Ishikawa (cell line): ENCODE data around the gene HOGA1.

Experiments
- CEBPB ChIP-seq: IDR thresholded peaks from 2 replicates; pipeline ENCODE4 v1.6.1; 2012
- CREB1 ChIP-seq: IDR thresholded peaks from 2 replicates; pipeline ENCODE4 v1.6.1; 2012; ENCODE audit warnings: low read depth
- EGR1 ChIP-seq: IDR thresholded peaks from 2 replicates; pipeline ENCODE4 v1.6.1; 2012
- EP300 ChIP-seq: IDR thresholded peaks from 2 replicates; pipeline ENCODE4 v1.6.1; 2012; ENCODE audit warnings: borderline replicate concordance
- FOXM1 ChIP-seq: IDR thresholded peaks from 2 replicates; pipeline ENCODE4 v1.6.1; 2012; ENCODE audit warnings: low read depth, borderline replicate concordance
- NFIC ChIP-seq: IDR thresholded peaks from 2 replicates; pipeline ENCODE4 v1.6.1; 2012
- RAD21 ChIP-seq: IDR thresholded peaks from 2 replicates; pipeline ENCODE4 v1.6.1; 2012; ENCODE audit warnings: low read depth
- TAF1 ChIP-seq: IDR thresholded peaks from 2 replicates; pipeline ENCODE4 v1.6.1; 2012; ENCODE audit warnings: low read depth, mild to moderate bottlenecking
- TCF12 ChIP-seq: IDR thresholded peaks from 2 replicates; pipeline ENCODE4 v1.6.1; 2012; ENCODE audit warnings: low read depth
- TEAD4 ChIP-seq: IDR thresholded peaks from 2 replicates; pipeline ENCODE4 v1.6.1; 2012
- YY1 ChIP-seq: IDR thresholded peaks from 2 replicates; pipeline ENCODE4 v1.6.1; 2012; ENCODE audit warnings: low read depth
- ZBTB7A ChIP-seq: IDR thresholded peaks from 2 replicates; pipeline ENCODE4 v1.6.1; 2012; ENCODE audit warnings: low read depth
- TF ChIP-seq, protein P1 (sequence below): IDR thresholded peaks from 2 replicates; pipeline ENCODE4 v1.6.1; 2012
- TF ChIP-seq, protein P2 (sequence below): IDR thresholded peaks from 2 replicates; pipeline ENCODE4 v1.6.1; 2012; ENCODE audit warnings: low read depth, mild to moderate bottlenecking
- TF ChIP-seq, protein P3 (sequence below): IDR thresholded peaks from 2 replicates; pipeline ENCODE4 v1.6.1; 2012

HOGA1 gene

GRCh38 chr10:97643441-97643985 lies 59.3 kb downstream of the HOGA1 start:
- TF ChIP-seq EGR1, result no peak
- no peak for TF ChIP-seq ZBTB7A
- no peak for TF ChIP-seq NFIC
- no peak for TF ChIP-seq TCF12

DNA sequence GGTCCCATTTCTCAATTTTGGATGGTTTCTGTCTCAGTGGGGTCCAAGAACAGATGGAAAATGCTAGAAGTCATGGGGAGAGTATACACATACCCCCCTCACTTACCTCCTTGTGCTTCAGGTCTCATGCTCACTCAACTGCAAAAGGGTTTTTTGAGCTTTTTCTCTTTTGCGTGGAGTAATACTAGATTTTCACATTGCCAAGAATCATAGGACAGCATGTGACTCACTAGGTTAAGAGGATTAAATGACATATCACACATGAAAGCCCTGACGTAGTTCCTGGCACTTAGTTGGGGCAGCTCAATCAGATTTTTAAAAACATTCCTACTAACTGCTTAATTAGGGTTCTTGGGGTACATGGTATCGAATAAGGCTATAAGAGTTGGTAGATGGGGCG lies 60.7 kb downstream of the HOGA1 start:
- TF ChIP-seq, protein P1, sequence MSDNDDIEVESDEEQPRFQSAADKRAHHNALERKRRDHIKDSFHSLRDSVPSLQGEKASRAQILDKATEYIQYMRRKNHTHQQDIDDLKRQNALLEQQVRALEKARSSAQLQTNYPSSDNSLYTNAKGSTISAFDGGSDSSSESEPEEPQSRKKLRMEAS, result no peak
- no peak for TF ChIP-seq RAD21
- TF ChIP-seq, protein P2, sequence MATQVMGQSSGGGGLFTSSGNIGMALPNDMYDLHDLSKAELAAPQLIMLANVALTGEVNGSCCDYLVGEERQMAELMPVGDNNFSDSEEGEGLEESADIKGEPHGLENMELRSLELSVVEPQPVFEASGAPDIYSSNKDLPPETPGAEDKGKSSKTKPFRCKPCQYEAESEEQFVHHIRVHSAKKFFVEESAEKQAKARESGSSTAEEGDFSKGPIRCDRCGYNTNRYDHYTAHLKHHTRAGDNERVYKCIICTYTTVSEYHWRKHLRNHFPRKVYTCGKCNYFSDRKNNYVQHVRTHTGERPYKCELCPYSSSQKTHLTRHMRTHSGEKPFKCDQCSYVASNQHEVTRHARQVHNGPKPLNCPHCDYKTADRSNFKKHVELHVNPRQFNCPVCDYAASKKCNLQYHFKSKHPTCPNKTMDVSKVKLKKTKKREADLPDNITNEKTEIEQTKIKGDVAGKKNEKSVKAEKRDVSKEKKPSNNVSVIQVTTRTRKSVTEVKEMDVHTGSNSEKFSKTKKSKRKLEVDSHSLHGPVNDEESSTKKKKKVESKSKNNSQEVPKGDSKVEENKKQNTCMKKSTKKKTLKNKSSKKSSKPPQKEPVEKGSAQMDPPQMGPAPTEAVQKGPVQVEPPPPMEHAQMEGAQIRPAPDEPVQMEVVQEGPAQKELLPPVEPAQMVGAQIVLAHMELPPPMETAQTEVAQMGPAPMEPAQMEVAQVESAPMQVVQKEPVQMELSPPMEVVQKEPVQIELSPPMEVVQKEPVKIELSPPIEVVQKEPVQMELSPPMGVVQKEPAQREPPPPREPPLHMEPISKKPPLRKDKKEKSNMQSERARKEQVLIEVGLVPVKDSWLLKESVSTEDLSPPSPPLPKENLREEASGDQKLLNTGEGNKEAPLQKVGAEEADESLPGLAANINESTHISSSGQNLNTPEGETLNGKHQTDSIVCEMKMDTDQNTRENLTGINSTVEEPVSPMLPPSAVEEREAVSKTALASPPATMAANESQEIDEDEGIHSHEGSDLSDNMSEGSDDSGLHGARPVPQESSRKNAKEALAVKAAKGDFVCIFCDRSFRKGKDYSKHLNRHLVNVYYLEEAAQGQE, result no peak
- TF ChIP-seq YY1, result no peak
- no peak for TF ChIP-seq EP300
- no peak for TF ChIP-seq ZBTB7A
- TF ChIP-seq TCF12, result no peak
- TF ChIP-seq CEBPB, result no peak
- no peak for TF ChIP-seq CREB1
- no peak for TF ChIP-seq TEAD4
- TF ChIP-seq EGR1, result no peak
- no peak for TF ChIP-seq TAF1

- TF ChIP-seq CEBPB (peak; percentile 51; the same call in 1 of the 2 replicates), TEAD4 (no peak)
These were observed 63.4 kb downstream of the HOGA1 start for GRCh38 chr10:97647556-97647955.

DNA sequence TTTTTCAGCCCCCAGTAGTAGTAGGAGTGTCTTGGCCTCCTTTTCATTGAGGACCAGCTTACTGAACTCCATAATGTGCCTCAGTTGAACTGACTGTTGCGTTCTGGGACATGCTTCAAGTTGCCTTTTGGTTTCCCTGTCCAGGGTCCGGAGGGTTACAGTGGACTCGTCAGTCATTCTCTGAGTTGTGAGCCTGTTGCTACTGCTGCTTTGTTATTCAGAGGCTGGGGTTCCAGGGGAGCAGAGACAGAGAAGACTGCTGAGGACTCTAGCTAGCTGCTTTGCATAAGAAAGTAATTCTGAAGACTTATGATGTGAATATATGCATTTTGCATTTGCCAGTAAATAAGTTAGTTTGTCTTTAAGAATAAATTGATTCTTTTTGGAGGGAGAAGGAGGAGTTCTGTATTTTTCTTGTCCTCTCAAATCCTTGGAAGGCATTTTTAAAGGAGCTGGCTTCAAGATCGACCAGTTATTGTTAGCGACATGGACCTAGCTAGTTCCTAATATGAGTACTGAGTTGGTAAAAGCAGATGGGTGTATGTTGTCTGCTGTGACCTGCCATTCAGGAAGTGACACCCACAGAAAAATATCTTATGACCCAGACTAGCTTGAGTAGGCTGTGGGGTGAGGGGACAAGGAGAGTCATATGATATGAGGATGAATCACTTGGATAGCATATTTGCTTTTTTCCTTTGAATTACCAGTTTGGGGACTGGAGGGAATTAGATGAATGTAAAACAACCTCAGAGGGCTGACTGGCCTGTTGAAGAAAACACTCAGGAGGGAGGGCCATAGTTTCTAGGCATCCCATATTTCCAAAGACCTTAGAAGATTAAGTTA lies 64.6 kb downstream of the HOGA1 start:
- TF ChIP-seq EP300 (peak; percentile 48; the same call in 1 of the 2 replicates), FOXM1 (no peak), EGR1 (no peak), NFIC (peak; percentile 23; the same call in 1 of the 2 replicates), TEAD4 (no peak), TCF12 (0 out of 2 replicates have a peak, but pooled peaks have one; percentile 28)
- TF ChIP-seq, protein P2, result no peak
- TF ChIP-seq, protein P1, result no peak
- TF ChIP-seq, protein P3, sequence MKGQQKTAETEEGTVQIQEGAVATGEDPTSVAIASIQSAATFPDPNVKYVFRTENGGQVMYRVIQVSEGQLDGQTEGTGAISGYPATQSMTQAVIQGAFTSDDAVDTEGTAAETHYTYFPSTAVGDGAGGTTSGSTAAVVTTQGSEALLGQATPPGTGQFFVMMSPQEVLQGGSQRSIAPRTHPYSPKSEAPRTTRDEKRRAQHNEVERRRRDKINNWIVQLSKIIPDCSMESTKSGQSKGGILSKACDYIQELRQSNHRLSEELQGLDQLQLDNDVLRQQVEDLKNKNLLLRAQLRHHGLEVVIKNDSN, result peak; percentile 21; the same call in 1 of the 2 replicates

- TF ChIP-seq NFIC, result 0 out of 2 replicates have a peak, but pooled peaks have one; percentile 5
These were observed 65.2 kb downstream of the HOGA1 start for GRCh38 chr10:97649405-97649750.

GRCh38 chr10:97650726-97651125 lies 66.5 kb downstream of the HOGA1 start:
- TF ChIP-seq CREB1 (no peak), NFIC (no peak), YY1 (no peak), TCF12 (no peak)
- TF ChIP-seq, protein P3, result no peak

- TF ChIP-seq CEBPB (no peak), TEAD4 (no peak), NFIC (no peak), FOXM1 (no peak), EP300 (no peak), CREB1 (no peak), YY1 (no peak), EGR1 (no peak), RAD21 (no peak), ZBTB7A (no peak), TCF12 (no peak), TAF1 (no peak)
- TF ChIP-seq, protein P1, result no peak
- TF ChIP-seq, protein P2, result no peak
- TF ChIP-seq, protein P3, result no peak
These were observed 67.6 kb downstream of the HOGA1 start for GRCh38 chr10:97651773-97652172.
